H1 (cell line): ENCODE results near the gene NTRK2. TPM values are rescaled to one million over a fixed set of nuclear protein-coding genes. Genes with fewer than 3 reads are reported as not detected.

Experiments used
- CTCF ChIA-PET: fragments of 300-600 bp; sonication (Branson Sonifier 250); formaldehyde crosslinking; loops from one replicate; lab custom pipeline; 2021; ENCODE audit not compliant: partially characterized antibody; lab: Charles Lee
- POLR2A ChIA-PET: fragments of 300-600 bp; sonication (Branson Sonifier 250); formaldehyde crosslinking; loops from one replicate; lab custom pipeline; 2021; ENCODE audit warnings: inconsistent platforms; ENCODE audit not compliant: partially characterized antibody; lab: Charles Lee
- DNase-seq, 2 experiments: peaks; one replicate each; pipeline versions ENCODE4 v3.0.0 to v3.0.0-alpha.2; 2010 to 2022; ENCODE audit warnings: low spot score in 2 of 2, low read depth in 1 of 2, mixed read lengths in 1 of 2
- FAIRE-seq: peaks from 2 replicates; lab custom pipeline; 2011; peaks lifted over from hg19 to GRCh38; lab: Jason Lieb, UNC
- H2AFZ ChIP-seq: 2 replicates; pipeline ENCODE4 v1.8.1; 2012; ENCODE audit warnings: low read length, inconsistent platforms
- H2AK5ac ChIP-seq: 2 replicates; pipeline ENCODE4 v1.6.1; 2013; ENCODE audit warnings: low read depth, low read length
- H2BK120ac ChIP-seq: replicated peaks from 2 replicates; pipeline ENCODE3; 2013; ENCODE audit warnings: low read depth, low read length, inconsistent platforms
- H2BK12ac ChIP-seq: 2 replicates; pipeline ENCODE4 v1.6.1; 2013; ENCODE audit warnings: low read depth, low read length
- H2BK15ac ChIP-seq: 2 replicates; pipeline ENCODE4 v1.6.1; 2013; ENCODE audit warnings: low read length
- H2BK20ac ChIP-seq: 2 replicates; pipeline ENCODE4 v1.6.1; 2013; ENCODE audit warnings: low read length
- H2BK5ac ChIP-seq: 2 replicates; pipeline ENCODE4 v1.6.1; 2013; ENCODE audit warnings: low read depth, low read length
- H3K14ac ChIP-seq: 2 replicates; pipeline ENCODE4 v1.6.1; 2013; ENCODE audit warnings: inconsistent platforms; ENCODE audit not compliant: insufficient read length
- H3K18ac ChIP-seq: 2 replicates; pipeline ENCODE4 v1.6.1; 2013; ENCODE audit warnings: low read length; ENCODE audit errors: extremely low read depth
- H3K23ac ChIP-seq: 2 replicates; pipeline ENCODE4 v1.6.1; 2013; ENCODE audit warnings: inconsistent platforms; ENCODE audit not compliant: insufficient read length
- H3K23me2 ChIP-seq: 2 replicates; pipeline ENCODE4 v1.6.1; 2013; ENCODE audit warnings: low read depth, low read length
- H3K27ac ChIP-seq: 2 replicates; pipeline ENCODE4 v1.6.1; 2011; ENCODE audit warnings: low read depth, low read length, inconsistent platforms
- H3K27me3 ChIP-seq, 4 experiments: replicated peaks in 1 of 4; 1 replicate in 1 of 4; 2 replicates in 3 of 4; pipeline versions ENCODE4 v1.6.1 to v1.8.1; 2011 to 2013; ENCODE audit warnings: low read length in 3 of 4, mild to moderate bottlenecking in 3 of 4, inconsistent platforms in 2 of 4, mixed read lengths in 2 of 4, moderate library complexity in 1 of 4; ENCODE audit not compliant: control insufficient read depth in 3 of 4, insufficient read depth in 3 of 4; ENCODE audit errors: extremely low read depth in 1 of 4
- H3K36me3 ChIP-seq, 4 experiments: 2 replicates each; pipeline versions ENCODE4 v1.6.1 to v1.8.1; 2011 to 2013; ENCODE audit warnings: mild to moderate bottlenecking in 4 of 4, low read length in 3 of 4, moderate library complexity in 2 of 4, control low read depth in 1 of 4, inconsistent platforms in 1 of 4; ENCODE audit not compliant: insufficient read depth in 4 of 4, control insufficient read depth in 2 of 4
- H3K4ac ChIP-seq: replicated peaks from 2 replicates; pipeline ENCODE3; 2013; ENCODE audit warnings: low read length, low read depth, mixed read lengths, inconsistent platforms; ENCODE audit not compliant: insufficient read length
- H3K4me1 ChIP-seq, 4 experiments: replicated peaks in 1 of 4; 1 replicate in 1 of 4; 2 replicates in 3 of 4; pipeline versions ENCODE4 v1.6.1 to v1.8.1; 2011 to 2013; ENCODE audit warnings: low read length in 3 of 4, inconsistent platforms in 2 of 4, mixed read lengths in 1 of 4; ENCODE audit not compliant: insufficient read depth in 4 of 4, control insufficient read depth in 3 of 4
- H3K4me2 ChIP-seq, 2 experiments: 2 replicates each; pipeline versions ENCODE4 v1.6.1 to v1.8.1; 2011 to 2013; ENCODE audit warnings: low read depth in 2 of 2, low read length in 2 of 2, control low read depth in 1 of 2, inconsistent platforms in 1 of 2, mild to moderate bottlenecking in 1 of 2; ENCODE audit not compliant: insufficient read depth in 1 of 2
- H3K4me3 ChIP-seq, 4 experiments: fragments of 200-600, 300-600 bp in 1 of 4; sonication (generic), shearing (Covaris generic), sonication (Bioruptor Twin) in 1 of 4; 2 replicates each; pipeline versions ENCODE4 v1.5.1 to v1.8.1; 2011 to 2016; ENCODE audit warnings: low read length in 4 of 4, low read depth in 3 of 4, control low read depth in 2 of 4, inconsistent platforms in 2 of 4, mild to moderate bottlenecking in 2 of 4, mixed read lengths in 1 of 4, moderate library complexity in 1 of 4; ENCODE audit not compliant: insufficient read depth in 2 of 4; ENCODE audit errors: extremely low read depth in 1 of 4
- H3K56ac ChIP-seq: replicated peaks from 2 replicates; pipeline ENCODE3; 2013; ENCODE audit warnings: low read depth, mild to moderate bottlenecking, mixed read lengths, low read length, inconsistent platforms; ENCODE audit not compliant: insufficient read length
- H3K79me1 ChIP-seq: 2 replicates; pipeline ENCODE4 v1.6.1; 2013; ENCODE audit warnings: low read depth, low read length, control low read depth
- H3K79me2 ChIP-seq, 2 experiments: 2 replicates each; pipeline versions ENCODE4 v1.6.1 to v1.8.1; 2012 to 2013; ENCODE audit warnings: low read length in 2 of 2, mild to moderate bottlenecking in 2 of 2, inconsistent platforms in 1 of 2; ENCODE audit not compliant: insufficient read depth in 2 of 2, control insufficient read depth in 1 of 2
- H3K9ac ChIP-seq, 4 experiments: replicated peaks in 1 of 4; 1 replicate in 1 of 4; 2 replicates in 3 of 4; pipeline versions ENCODE4 v1.6.1 to v1.8.1; 2011 to 2013; ENCODE audit warnings: low read depth in 3 of 4, low read length in 3 of 4, control low read depth in 2 of 4, mild to moderate bottlenecking in 2 of 4, moderate library complexity in 2 of 4, inconsistent platforms in 1 of 4; ENCODE audit errors: extremely low read depth in 1 of 4
- H3K9me3 ChIP-seq, 2 experiments: 2 replicates each; pipeline versions ENCODE4 v1.6.1 to v1.8.1; 2012 to 2013; ENCODE audit warnings: mild to moderate bottlenecking in 2 of 2, moderate library complexity in 2 of 2, control low read depth in 1 of 2, inconsistent platforms in 1 of 2, low read depth in 1 of 2, low read length in 1 of 2, mixed read lengths in 1 of 2; ENCODE audit not compliant: insufficient read depth in 2 of 2
- H4K20me1 ChIP-seq, 2 experiments: replicated peaks in 1 of 2; 2 replicates each; pipeline versions ENCODE3 to v1.8.1; 2011 to 2013; ENCODE audit warnings: inconsistent platforms in 2 of 2, low read length in 2 of 2, mild to moderate bottlenecking in 1 of 2; ENCODE audit not compliant: insufficient read depth in 2 of 2, control insufficient read depth in 1 of 2
- H4K5ac ChIP-seq: 2 replicates; pipeline ENCODE4 v1.6.1; 2013; ENCODE audit warnings: low read length, low read depth, mixed read lengths, inconsistent platforms; ENCODE audit not compliant: insufficient read length
- H4K8ac ChIP-seq: 2 replicates; pipeline ENCODE4 v1.8.0; 2013; ENCODE audit warnings: mild to moderate bottlenecking, moderate library complexity, low read length, inconsistent platforms; ENCODE audit not compliant: insufficient read depth; ENCODE audit errors: extremely low read depth
- H4K91ac ChIP-seq: replicated peaks from 2 replicates; pipeline ENCODE3; 2013; ENCODE audit warnings: low read length, mixed read lengths, inconsistent platforms; ENCODE audit not compliant: insufficient read length
- CHD2 ChIP-seq: IDR thresholded peaks from 2 replicates; pipeline ENCODE4 v1.6.1; 2012; ENCODE audit warnings: low read length, improper control_type of control experiment
- CTCF ChIP-seq, 3 experiments: IDR thresholded peaks; 1 replicate in 2 of 3; 2 replicates in 1 of 3; pipeline versions ENCODE4 v1.5.1 to v1.6.1; 2011; ENCODE audit warnings: low read length in 3 of 3, mild to moderate bottlenecking in 3 of 3, inconsistent platforms in 2 of 3, low read depth in 1 of 3, moderate library complexity in 1 of 3; ENCODE audit not compliant: insufficient read depth in 1 of 3; ENCODE audit errors: control extremely low read depth in 1 of 3
- HDAC6 ChIP-seq: IDR thresholded peaks from one replicate; pipeline ENCODE4 v1.7.1; 2012; ENCODE audit warnings: low read depth, mild to moderate bottlenecking, inconsistent platforms, low read length, moderate library complexity
- MAX ChIP-seq: IDR thresholded peaks from 2 replicates; pipeline ENCODE4 v1.6.1; 2012; ENCODE audit warnings: inconsistent platforms
- NANOG ChIP-seq: IDR thresholded peaks from 2 replicates; pipeline ENCODE4 v1.6.1; 2011; ENCODE audit warnings: low read length, low read depth, mild to moderate bottlenecking, inconsistent platforms; ENCODE audit not compliant: insufficient read depth, poor library complexity, severe bottlenecking
- POLR2A ChIP-seq, 2 experiments: IDR thresholded peaks; 1 replicate in 1 of 2; 2 replicates in 1 of 2; pipeline ENCODE4 v1.6.1; 2011; ENCODE audit warnings: low read depth in 2 of 2, low read length in 2 of 2, mild to moderate bottlenecking in 2 of 2; ENCODE audit errors: control extremely low read depth in 1 of 2
- SAP30 ChIP-seq: fragments of 300-600 bp; sonication (generic); IDR thresholded peaks from 2 replicates; pipeline ENCODE4 v1.7.1; 2012; ENCODE audit warnings: low read length, moderate library complexity, mild to moderate bottlenecking, inconsistent platforms; ENCODE audit not compliant: insufficient read depth, insufficient replicate concordance
- SIRT6 ChIP-seq: IDR thresholded peaks from one replicate; pipeline ENCODE4 v1.7.1; 2012; ENCODE audit warnings: low read length, inconsistent platforms
- SP1 ChIP-seq: IDR thresholded peaks from 2 replicates; pipeline ENCODE4 v1.6.1; 2011; ENCODE audit warnings: low read depth, low read length
- SRF ChIP-seq: IDR thresholded peaks from 2 replicates; pipeline ENCODE4 v1.6.1; 2011; ENCODE audit warnings: mild to moderate bottlenecking, low read depth, low read length, moderate library complexity
- TBP ChIP-seq: IDR thresholded peaks from 2 replicates; pipeline ENCODE4 v1.6.1; 2011; ENCODE audit warnings: low read depth, low read length, improper control_type of control experiment
- TCF12 ChIP-seq: IDR thresholded peaks from 2 replicates; pipeline ENCODE4 v1.6.1; 2011; ENCODE audit warnings: low read depth, mild to moderate bottlenecking, low read length
- YY1 ChIP-seq: IDR thresholded peaks from 2 replicates; pipeline ENCODE4 v1.6.1; 2011; ENCODE audit warnings: low read depth, mild to moderate bottlenecking, low read length
- WGBS, 2 experiments: shearing (Covaris generic) in 1 of 2; methylation state at CpG; one replicate each; pipeline versions ENCODE4 v1.1.6 to v1.1.7; 2013 to 2015; ENCODE audit warnings: low lambda C conversion rate in 2 of 2, mixed read lengths in 2 of 2, inconsistent platforms in 1 of 2, low coverage in 1 of 2, missing lambda C conversion rate in 1 of 2; ENCODE audit not compliant: insufficient replicate concordance in 2 of 2, insufficient coverage in 1 of 2, insufficient read length in 1 of 2; ENCODE audit errors: extremely low coverage in 1 of 2, missing lambda C conversion rate in 1 of 2; 5-methylcytosine and 5-hydroxymethylcytosine counted together
- polyA plus RNA-seq, 7 experiments: library from polyadenylated mRNA; depleted of rRNA in 3 of 7; stranded (reverse) in 5 of 7; unstranded in 2 of 7; fragments of >200 nt in 5 of 7; fragments of 200-250 nt in 2 of 7; gene quantifications; 1 replicate in 5 of 7; 2 replicates in 1 of 7; 4 replicates in 1 of 7; pipeline versions ENCODE4 v1.2.1 to v1.2.3, GENCODE V29; 2011 to 2013; ENCODE audit warnings: missing spikeins in 2 of 7, mixed read lengths in 2 of 7
- total RNA-seq: library from RNA; stranded (reverse); fragmentation: NEBNext Ultra II Directional; extraction: Animal tissue kit (Norgen Biotek cat#: 25700); gene quantifications from 2 replicates; pipeline ENCODE4 v1.2.1, GENCODE V29; 2021

The NTRK2 gene
- total and polyA plus RNA-seq, 2 of the 8 experiments (the other 6 are each of a cell fraction or from before 2014, with no cell fraction given): 0.03 to 0.04 TPM

GRCh38 chr9:84999788-85000187, 330.3 kb downstream of the NTRK2 start:
- Histone ChIP-seq H3K23me2 (no peaks in the 10 kb centered on the region), H3K27ac (no peak overlapping the region), H3K79me2 (no peaks in the 10 kb centered on the region), H3K4ac (no peak overlapping the region), H3K4me1 (peaks cover 0 to 13% (median 2%) of the 10 kb centered on the region in 4 experiments; a peak in 4 of 7 replicates), H3K56ac (no peak overlapping the region), H3K79me1 (no peaks in the 10 kb centered on the region), H3K9ac (no peak overlapping the region), H2AFZ (no peak overlapping the region), H3K14ac (no peak overlapping the region), H2AK5ac (no peak overlapping the region), H3K4me2 (no peak overlapping the region), H2BK20ac (no peak overlapping the region), H3K9me3 (peaks cover 13 to 18% of the 10 kb centered on the region in 2 experiments), H2BK5ac (no peak overlapping the region), H2BK12ac (no peak overlapping the region), H4K8ac (no peak overlapping the region; the same call in 1 of the 2 replicates), H3K4me3 (no peak overlapping the region), H2BK15ac (no peak overlapping the region), H3K27me3 (peaks cover 0 to 3% (median 0%) of the 10 kb centered on the region in 4 experiments; a peak in 3 of 7 replicates), H4K20me1 (no peaks in the 10 kb centered on the region), H3K23ac (no peak overlapping the region), H3K18ac (no peak overlapping the region), H4K91ac (no peak overlapping the region), H3K36me3 (no peaks in the 10 kb centered on the region), H2BK120ac (no peak overlapping the region), H4K5ac (no peak overlapping the region)
- FAIRE-seq (no peak), DNase-seq (no peak)
- POLR2A ChIA-PET: no interaction called here
- 75% methylated on average over 7 of the region's 7 CpGs; no CpG with 5 or more reads in 1 of the 2 experiments for WGBS, 2 experiments
- CTCF ChIA-PET: interaction anchor here (2.1 kb wide), 2 partner anchors 33 to 332 kb away, joined by 4 to 6 read pairs; no protein-coding TSS in a partner anchor
- TF ChIP-seq NANOG: no peak
- TF ChIP-seq TCF12: no peak
- TF ChIP-seq TBP: no peak
- no peak for TF ChIP-seq YY1
- TF ChIP-seq POLR2A (IDR thresholded peaks at IDR 0.05; ENCODE audit: control extremely low read depth in 1 of 2, low read depth in 2 of 2, low read length in 2 of 2): no peak
- no peak for TF ChIP-seq SIRT6
- no peak for TF ChIP-seq CHD2
- TF ChIP-seq HDAC6: no peak
- no peak for TF ChIP-seq CTCF (IDR thresholded peaks at IDR 0.05; ENCODE audit: control extremely low read depth in 1 of 3, insufficient read depth in 1 of 3, low read depth in 1 of 3, low read length in 3 of 3)
- TF ChIP-seq MAX: no peak
- no peak for TF ChIP-seq SRF
- TF ChIP-seq SAP30: no peak
- TF ChIP-seq SP1: no peak
